Karpas-422 (cell line): ENCODE measurements around the gene PKHD1. TPM values are rescaled to one million over a fixed set of nuclear protein-coding genes. Genes with fewer than 3 reads are reported as not detected.
"Not testable (repeated sequence)": the region's sequence is repeated elsewhere in the genome, so short reads cannot be mapped to it uniquely, and the experiment has no call there.

Experiments
- DNase-seq: peaks from one replicate; pipeline ENCODE4 v3.0.0-alpha.2; 2015
- H2AFZ ChIP-seq: fragments of 200-600 bp; sonication (generic); 2 replicates; pipeline ENCODE4 v1.6.1; 2014; ENCODE audit warnings: antibody characterized with exemption, low read length, mixed read lengths
- H3K27ac ChIP-seq: fragments of 200-600 bp; sonication (generic); 2 replicates; pipeline ENCODE4 v1.5.1; 2014; ENCODE audit warnings: mild to moderate bottlenecking, low read length, moderate library complexity
- H3K27me3 ChIP-seq: fragments of 200-600 bp; sonication (generic); 2 replicates; pipeline ENCODE4 v1.6.1; 2014; ENCODE audit warnings: low read length, mixed read lengths
- H3K36me3 ChIP-seq: fragments of 200-600 bp; sonication (generic); 2 replicates; pipeline ENCODE4 v1.6.1; 2014; ENCODE audit warnings: low read length, mixed read lengths; ENCODE audit not compliant: insufficient read depth
- H3K4me1 ChIP-seq: fragments of 200-600 bp; sonication (generic); 2 replicates; pipeline ENCODE4 v1.6.1; 2014; ENCODE audit warnings: mild to moderate bottlenecking, low read length, mixed read lengths
- H3K4me2 ChIP-seq: fragments of 200-600 bp; sonication (generic); 2 replicates; pipeline ENCODE4 v1.6.1; 2014; ENCODE audit warnings: low read length, low read depth, mild to moderate bottlenecking; ENCODE audit not compliant: poor library complexity, severe bottlenecking
- H3K4me3 ChIP-seq: fragments of 200-600 bp; sonication (generic); 2 replicates; pipeline ENCODE4 v1.5.1; 2014; ENCODE audit warnings: mild to moderate bottlenecking, antibody characterized with exemption, low read length, mixed read lengths
- H3K79me2 ChIP-seq: fragments of 200-600 bp; sonication (generic); 2 replicates; pipeline ENCODE4 v1.6.1; 2014; ENCODE audit warnings: mild to moderate bottlenecking, low read length, mixed read lengths
- H3K9ac ChIP-seq: fragments of 200-600 bp; sonication (generic); 2 replicates; pipeline ENCODE4 v1.6.0; 2014; ENCODE audit warnings: low read length
- H3K9me2 ChIP-seq: fragments of 200-600 bp; sonication (generic), shearing (Covaris generic); replicated peaks from 2 replicates; pipeline ENCODE4 v1.6.0; 2014; ENCODE audit warnings: mild to moderate bottlenecking, low read length, moderate library complexity; ENCODE audit not compliant: insufficient read depth
- H3K9me3 ChIP-seq: fragments of 300-700, 200-600 bp; sonication (generic); 2 replicates; pipeline ENCODE4 v1.6.1; 2014; ENCODE audit warnings: low read length, mixed read lengths
- H4K20me1 ChIP-seq: fragments of 200-600 bp; sonication (generic); 2 replicates; pipeline ENCODE4 v1.6.1; 2014; ENCODE audit warnings: mild to moderate bottlenecking, antibody characterized with exemption, low read length, low read depth; ENCODE audit not compliant: insufficient read depth
- total RNA-seq: library from RNA; depleted of rRNA; stranded (reverse); fragments of >200 nt; shearing (Covaris generic); gene quantifications from 2 replicates; pipeline ENCODE4 v1.2.3, GENCODE V29; 2014; ENCODE audit warnings: low replicate concordance

The PKHD1 gene
- total RNA-seq, 1 experiment from 2014 or later: 0.11 TPM

- Histone ChIP-seq H3K9me3 (no peaks in the 10 kb centered on the region), H4K20me1 (no peaks in the 10 kb centered on the region), H3K4me2 (no peak overlapping the region), H3K27ac (no peak overlapping the region), H3K4me3 (no peak overlapping the region), H3K4me1 (no peaks in the 10 kb centered on the region), H3K36me3 (no peaks in the 10 kb centered on the region), H3K9ac (no peak overlapping the region), H3K79me2 (no peaks in the 10 kb centered on the region), H3K27me3 (no peaks in the 10 kb centered on the region), H3K9me2 (no peaks in the 10 kb centered on the region), H2AFZ (no peak overlapping the region)
- no peak for DNase-seq
These were observed 222.2 kb downstream of the PKHD1 start for GRCh38 chr6:51865176-51865575.

- no peak overlapping the region for H3K9ac ChIP-seq
- H3K4me2 ChIP-seq: no peak overlapping the region
- no peaks in the 10 kb centered on the region for H3K27me3 ChIP-seq
- no peak overlapping the region for H3K27ac ChIP-seq
- H3K9me2 ChIP-seq: no peaks in the 10 kb centered on the region
- no peak overlapping the region for H2AFZ ChIP-seq
- H3K36me3 ChIP-seq: no peaks in the 10 kb centered on the region
- no peaks in the 10 kb centered on the region for H4K20me1 ChIP-seq
- H3K9me3 ChIP-seq: no peaks in the 10 kb centered on the region
- H3K4me1 ChIP-seq: no peaks in the 10 kb centered on the region
- H3K79me2 ChIP-seq: no peaks in the 10 kb centered on the region
- no peak overlapping the region for H3K4me3 ChIP-seq
- no peak for DNase-seq
These were observed 230.3 kb downstream of the PKHD1 start for GRCh38 chr6:51857134-51857533.

GRCh38 chr6:51856508-51856907 is 230.9 kb downstream of the PKHD1 start:
- no peak overlapping the region for H3K4me2 ChIP-seq
- no peaks in the 10 kb centered on the region for H4K20me1 ChIP-seq
- H3K79me2 ChIP-seq: no peaks in the 10 kb centered on the region
- no peaks in the 10 kb centered on the region for H3K27me3 ChIP-seq
- no peak overlapping the region for H3K27ac ChIP-seq
- no peaks in the 10 kb centered on the region for H3K9me3 ChIP-seq
- DNase-seq: no peak
- no peaks in the 10 kb centered on the region for H3K4me1 ChIP-seq
- no peaks in the 10 kb centered on the region for H3K9me2 ChIP-seq
- H3K4me3 ChIP-seq: no peak overlapping the region
- H3K36me3 ChIP-seq: no peaks in the 10 kb centered on the region
- no peak overlapping the region for H3K9ac ChIP-seq
- H2AFZ ChIP-seq: no peak overlapping the region

GRCh38 chr6:51855310-51856082 is 231.9 kb downstream of the PKHD1 start:
- H2AFZ ChIP-seq: no peak overlapping the region
- DNase-seq: peak; percentile 87

GRCh38 chr6:51854876-51855275 is 232.5 kb downstream of the PKHD1 start:
- H3K79me2 ChIP-seq: no peaks in the 10 kb centered on the region
- no peaks in the 10 kb centered on the region for H3K9me3 ChIP-seq
- no peak overlapping the region for H2AFZ ChIP-seq
- DNase-seq: no peak
- H3K4me2 ChIP-seq: no peak overlapping the region
- H3K4me3 ChIP-seq: no peak overlapping the region
- no peaks in the 10 kb centered on the region for H3K4me1 ChIP-seq
- H3K9me2 ChIP-seq: no peaks in the 10 kb centered on the region
- H3K27ac ChIP-seq: no peak overlapping the region
- no peaks in the 10 kb centered on the region for H3K27me3 ChIP-seq
- no peaks in the 10 kb centered on the region for H4K20me1 ChIP-seq
- no peaks in the 10 kb centered on the region for H3K36me3 ChIP-seq
- no peak overlapping the region for H3K9ac ChIP-seq

More at GRCh38 chr6:51855310-51856082, 231.9 kb downstream of the PKHD1 start:
- no peaks in the 10 kb centered on the region for H3K36me3 ChIP-seq
- H3K4me1 ChIP-seq: no peaks in the 10 kb centered on the region
- no peaks in the 10 kb centered on the region for H3K27me3 ChIP-seq
- H4K20me1 ChIP-seq: no peaks in the 10 kb centered on the region
- H3K9me3 ChIP-seq: no peaks in the 10 kb centered on the region
- H3K9ac ChIP-seq: no peak overlapping the region
- no peak overlapping the region for H3K4me2 ChIP-seq
- no peaks in the 10 kb centered on the region for H3K79me2 ChIP-seq
- no peaks in the 10 kb centered on the region for H3K9me2 ChIP-seq
- no peak overlapping the region for H3K4me3 ChIP-seq
- H3K27ac ChIP-seq: no peak overlapping the region

GRCh38 chr6:51854347-51854746 is 233.1 kb downstream of the PKHD1 start:
- no peaks in the 10 kb centered on the region for H3K9me2 ChIP-seq
- no peak overlapping the region for H3K9ac ChIP-seq
- H3K27ac ChIP-seq: no peak overlapping the region
- DNase-seq: no peak
- H3K4me2 ChIP-seq: no peak overlapping the region
- H3K4me1 ChIP-seq: no peaks in the 10 kb centered on the region
- no peak overlapping the region for H2AFZ ChIP-seq
- no peaks in the 10 kb centered on the region for H3K27me3 ChIP-seq
- no peaks in the 10 kb centered on the region for H3K79me2 ChIP-seq
- no peak overlapping the region for H3K4me3 ChIP-seq
- no peaks in the 10 kb centered on the region for H3K36me3 ChIP-seq
- no peaks in the 10 kb centered on the region for H4K20me1 ChIP-seq
- no peaks in the 10 kb centered on the region for H3K9me3 ChIP-seq

- not testable (repeated sequence) for H4K20me1 ChIP-seq, H3K9ac ChIP-seq, H3K27me3 ChIP-seq, H3K4me2 ChIP-seq, H3K79me2 ChIP-seq, H3K9me2 ChIP-seq, H3K36me3 ChIP-seq, H2AFZ ChIP-seq, H3K4me3 ChIP-seq, DNase-seq, H3K9me3 ChIP-seq, H3K27ac ChIP-seq, H3K4me1 ChIP-seq
These were observed 234.3 kb downstream of the PKHD1 start for GRCh38 chr6:51853109-51853508.

GRCh38 chr6:51846531-51846930 is 240.9 kb downstream of the PKHD1 start:
- Histone ChIP-seq H3K4me1 (no peaks in the 10 kb centered on the region), H3K4me2 (no peak overlapping the region), H3K27me3 (no peaks in the 10 kb centered on the region), H4K20me1 (no peaks in the 10 kb centered on the region), H3K9ac (no peak overlapping the region), H3K4me3 (no peak overlapping the region), H3K79me2 (no peaks in the 10 kb centered on the region), H3K9me3 (no peaks in the 10 kb centered on the region), H3K27ac (no peak overlapping the region), H2AFZ (no peak overlapping the region), H3K9me2 (no peaks in the 10 kb centered on the region), H3K36me3 (no peaks in the 10 kb centered on the region)
- no peak for DNase-seq
